Hepatocyte (in vitro differentiated cells): ENCODE measurements around the gene C4BPA.

Experiments used
- EZH2 ChIP-seq: fragments of 200-600 bp; sonication (generic); IDR thresholded peaks from 2 replicates; pipeline ENCODE4 v1.6.1; 2016; ENCODE audit warnings: antibody characterized with exemption, mild to moderate bottlenecking, borderline replicate concordance
- EZH2phosphoT487 ChIP-seq: fragments of 200-600 bp; sonication (generic); IDR thresholded peaks from one replicate; pipeline ENCODE4 v1.6.1; 2018; ENCODE audit warnings: antibody characterized with exemption, mild to moderate bottlenecking, low read depth, moderate library complexity; ENCODE audit not compliant: unreplicated experiment, severe bottlenecking
- TF ChIP-seq, protein P1 (sequence below): fragments of 200-600 bp; sonication (generic); IDR thresholded peaks from 2 replicates; pipeline ENCODE4 v1.5.1; 2016; ENCODE audit warnings: antibody characterized with exemption, mild to moderate bottlenecking; ENCODE audit not compliant: poor library complexity

DNA sequence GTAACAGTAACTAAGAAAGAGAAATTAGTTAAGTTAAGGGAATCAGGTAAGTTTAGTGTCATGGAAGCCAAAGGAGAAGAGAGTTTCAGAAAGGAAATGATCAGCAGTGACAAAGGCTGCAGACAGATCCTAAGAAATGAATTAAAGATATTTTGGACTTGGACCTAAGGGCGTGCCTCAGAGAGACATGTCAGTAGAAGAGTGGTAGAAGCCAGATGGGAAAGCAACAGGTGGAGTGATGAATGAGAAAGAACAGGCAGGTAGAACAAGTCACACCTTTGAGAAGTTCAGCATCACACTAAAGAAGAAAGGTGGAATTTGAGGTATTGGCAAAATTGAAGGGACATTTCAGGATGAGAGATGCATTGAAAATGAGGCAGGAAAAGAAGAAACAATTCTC lies 1.4 kb upstream of the C4BPA start:
- TF ChIP-seq, protein P1, sequence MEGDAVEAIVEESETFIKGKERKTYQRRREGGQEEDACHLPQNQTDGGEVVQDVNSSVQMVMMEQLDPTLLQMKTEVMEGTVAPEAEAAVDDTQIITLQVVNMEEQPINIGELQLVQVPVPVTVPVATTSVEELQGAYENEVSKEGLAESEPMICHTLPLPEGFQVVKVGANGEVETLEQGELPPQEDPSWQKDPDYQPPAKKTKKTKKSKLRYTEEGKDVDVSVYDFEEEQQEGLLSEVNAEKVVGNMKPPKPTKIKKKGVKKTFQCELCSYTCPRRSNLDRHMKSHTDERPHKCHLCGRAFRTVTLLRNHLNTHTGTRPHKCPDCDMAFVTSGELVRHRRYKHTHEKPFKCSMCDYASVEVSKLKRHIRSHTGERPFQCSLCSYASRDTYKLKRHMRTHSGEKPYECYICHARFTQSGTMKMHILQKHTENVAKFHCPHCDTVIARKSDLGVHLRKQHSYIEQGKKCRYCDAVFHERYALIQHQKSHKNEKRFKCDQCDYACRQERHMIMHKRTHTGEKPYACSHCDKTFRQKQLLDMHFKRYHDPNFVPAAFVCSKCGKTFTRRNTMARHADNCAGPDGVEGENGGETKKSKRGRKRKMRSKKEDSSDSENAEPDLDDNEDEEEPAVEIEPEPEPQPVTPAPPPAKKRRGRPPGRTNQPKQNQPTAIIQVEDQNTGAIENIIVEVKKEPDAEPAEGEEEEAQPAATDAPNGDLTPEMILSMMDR: no peak
- no peak for TF ChIP-seq EZH2
- TF ChIP-seq EZH2phosphoT487: no peak
